Measurements from ENCODE around the gene AEBP1. TPM values are rescaled to one million over a fixed set of nuclear protein-coding genes. Genes with fewer than 3 reads are reported as not detected.

The AEBP1 gene
- total RNA-seq, 4 donors from 2014 or later: 33.9 to 151 (median 89.0) TPM

- 94% methylated on average over 5 of the region's 5 CpGs; no CpG with 5 or more reads in 1 of the 2 donors for WGBS, 2 donors (ENCODE audit: low coverage in 1 of 2)
- Histone ChIP-seq H3K27me3 (no peaks in the 10 kb centered on the region), H3K36me3 (no peaks in the 10 kb centered on the region), H3K9me3 (no peaks in the 10 kb centered on the region), H3K27ac (no peak overlapping the region), H3K4me1 (no peaks in the 10 kb centered on the region), H3K4me3 (no peak overlapping the region)
- intact Hi-C loops (cut with DNase I; ENCODE audit: low total_unique reads): no loop called here
- TF ChIP-seq POLR2AphosphoS5 (IDR thresholded peaks at IDR 0.05): no peak
- no peak for TF ChIP-seq EP300 (IDR thresholded peaks at IDR 0.05; ENCODE audit: low read depth)
- no peak for TF ChIP-seq POLR2A (IDR thresholded peaks at IDR 0.05)
- TF ChIP-seq, protein P1, sequence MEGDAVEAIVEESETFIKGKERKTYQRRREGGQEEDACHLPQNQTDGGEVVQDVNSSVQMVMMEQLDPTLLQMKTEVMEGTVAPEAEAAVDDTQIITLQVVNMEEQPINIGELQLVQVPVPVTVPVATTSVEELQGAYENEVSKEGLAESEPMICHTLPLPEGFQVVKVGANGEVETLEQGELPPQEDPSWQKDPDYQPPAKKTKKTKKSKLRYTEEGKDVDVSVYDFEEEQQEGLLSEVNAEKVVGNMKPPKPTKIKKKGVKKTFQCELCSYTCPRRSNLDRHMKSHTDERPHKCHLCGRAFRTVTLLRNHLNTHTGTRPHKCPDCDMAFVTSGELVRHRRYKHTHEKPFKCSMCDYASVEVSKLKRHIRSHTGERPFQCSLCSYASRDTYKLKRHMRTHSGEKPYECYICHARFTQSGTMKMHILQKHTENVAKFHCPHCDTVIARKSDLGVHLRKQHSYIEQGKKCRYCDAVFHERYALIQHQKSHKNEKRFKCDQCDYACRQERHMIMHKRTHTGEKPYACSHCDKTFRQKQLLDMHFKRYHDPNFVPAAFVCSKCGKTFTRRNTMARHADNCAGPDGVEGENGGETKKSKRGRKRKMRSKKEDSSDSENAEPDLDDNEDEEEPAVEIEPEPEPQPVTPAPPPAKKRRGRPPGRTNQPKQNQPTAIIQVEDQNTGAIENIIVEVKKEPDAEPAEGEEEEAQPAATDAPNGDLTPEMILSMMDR (IDR thresholded peaks at IDR 0.05): no peak
- no peak for DNase-seq
- in situ Hi-C loops (cut with MboI; ENCODE audit: low pct_ligation_motif_present in 1 of 4, low pct_unique_long_range_greater_than_20kb in 1 of 4, low sequenced_read_pairs in 3 of 4): no loop called here
Observed at GRCh38 chr7:44153948-44154335, 49.8 kb downstream of the AEBP1 start.

DNA sequence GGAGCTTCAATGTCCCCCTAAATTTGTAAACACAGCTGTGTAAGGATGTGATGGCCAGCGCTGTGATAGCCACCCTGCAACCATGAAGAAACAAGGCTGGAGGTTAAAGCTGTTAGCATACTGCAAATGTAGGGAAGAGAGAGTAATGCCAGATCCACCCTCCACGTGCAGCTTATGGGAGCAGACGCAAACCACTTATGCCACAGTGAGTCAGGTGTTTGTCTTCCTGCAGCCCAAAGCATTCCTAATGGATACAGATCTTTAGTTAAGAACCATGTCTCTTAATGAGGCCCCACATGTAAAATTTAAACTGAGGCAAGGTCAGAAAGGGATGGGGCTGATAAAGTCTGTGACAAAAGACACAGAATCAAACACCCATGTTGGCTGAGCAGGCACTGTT lies 50.6 kb downstream of the AEBP1 start:
- Histone ChIP-seq H3K9me3 (no peaks in the 10 kb centered on the region), H3K4me1 (no peaks in the 10 kb centered on the region), H3K27me3 (no peaks in the 10 kb centered on the region), H3K4me3 (no peak overlapping the region), H3K36me3 (no peaks in the 10 kb centered on the region), H3K27ac (no peak overlapping the region)
- intact Hi-C loops (cut with DNase I; ENCODE audit: low total_unique reads): no loop called here
- no peak for DNase-seq
- no peak for TF ChIP-seq EP300 (IDR thresholded peaks at IDR 0.05; ENCODE audit: low read depth)
- TF ChIP-seq, protein P1 (IDR thresholded peaks at IDR 0.05): no peak
- no peak for TF ChIP-seq POLR2AphosphoS5 (IDR thresholded peaks at IDR 0.05)
- 65% methylated on average over 3 of the region's 3 CpGs; no CpG with 5 or more reads in 1 of the 2 donors for WGBS, 2 donors (ENCODE audit: low coverage in 1 of 2)
- in situ Hi-C loops (cut with MboI; ENCODE audit: low pct_ligation_motif_present in 1 of 4, low pct_unique_long_range_greater_than_20kb in 1 of 4, low sequenced_read_pairs in 3 of 4): no loop called here

DNA sequence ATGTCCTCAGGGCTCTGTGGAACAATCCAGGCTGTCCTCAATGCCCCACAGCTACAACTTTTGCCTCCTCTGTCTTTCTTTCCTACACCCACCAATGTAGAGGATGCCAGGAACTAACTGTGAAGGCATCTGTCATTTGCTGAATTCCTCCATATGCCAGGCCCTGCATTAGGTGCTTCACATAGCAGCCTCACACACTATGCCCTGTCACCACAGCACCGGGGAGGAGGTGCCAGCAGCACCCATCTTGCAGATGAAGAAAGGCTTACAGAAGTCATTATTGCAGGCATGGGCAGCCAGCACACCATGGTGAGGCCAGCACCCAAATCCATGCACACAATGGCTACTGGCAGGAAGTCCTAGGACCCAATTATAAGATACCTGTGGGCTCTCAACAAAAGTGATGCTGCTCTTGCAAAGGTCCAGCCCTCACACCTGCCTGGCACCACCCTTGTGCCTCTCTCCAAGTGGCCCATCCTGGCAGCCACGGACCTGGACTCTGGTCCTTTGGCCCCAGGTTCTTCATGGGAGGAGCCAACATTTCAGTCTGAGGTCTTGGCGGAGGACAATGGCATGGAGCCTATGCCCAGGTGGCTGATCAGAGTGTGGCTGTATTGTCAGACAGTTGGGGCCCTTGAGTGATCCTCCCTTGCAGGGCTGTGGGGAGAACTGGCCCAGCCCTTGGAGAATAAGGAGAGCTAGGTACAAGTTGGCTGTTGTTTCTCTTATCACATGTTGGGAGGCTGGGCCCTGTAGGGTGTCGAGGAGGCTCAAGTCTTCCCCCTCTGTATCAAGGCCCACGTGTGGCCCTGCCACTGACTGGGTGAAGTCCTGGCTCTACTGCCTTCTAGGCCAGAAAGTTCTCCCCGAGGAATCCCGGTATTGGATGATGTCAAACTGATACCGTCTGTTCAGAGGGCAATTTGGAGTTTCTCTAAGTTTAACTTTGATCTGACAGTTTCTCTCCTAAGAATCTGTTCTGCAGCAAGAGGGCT lies 51.3 kb downstream of the AEBP1 start:
- Histone ChIP-seq H3K36me3 (no peaks in the 10 kb centered on the region), H3K9me3 (no peaks in the 10 kb centered on the region), H3K27ac (no peak overlapping the region), H3K27me3 (no peaks in the 10 kb centered on the region), H3K4me1 (no peaks in the 10 kb centered on the region), H3K4me3 (no peak overlapping the region)
- intact Hi-C loops (cut with DNase I; ENCODE audit: low total_unique reads) (no loop called here), in situ Hi-C loops (cut with MboI; ENCODE audit: low pct_ligation_motif_present in 1 of 4, low pct_unique_long_range_greater_than_20kb in 1 of 4, low sequenced_read_pairs in 3 of 4) (no loop called here)
- TF ChIP-seq, protein P1 (IDR thresholded peaks at IDR 0.05): no peak
- TF ChIP-seq EP300 (IDR thresholded peaks at IDR 0.05; ENCODE audit: low read depth): no peak
- TF ChIP-seq POLR2A (IDR thresholded peaks at IDR 0.05): no peak
- TF ChIP-seq POLR2AphosphoS5 (IDR thresholded peaks at IDR 0.05): no peak
- WGBS, 2 donors (ENCODE audit: low coverage in 1 of 2): 80% methylated on average over 6 of the region's 8 CpGs; no CpG with 5 or more reads in 1 of the 2 donors
- no peak for DNase-seq

DNA sequence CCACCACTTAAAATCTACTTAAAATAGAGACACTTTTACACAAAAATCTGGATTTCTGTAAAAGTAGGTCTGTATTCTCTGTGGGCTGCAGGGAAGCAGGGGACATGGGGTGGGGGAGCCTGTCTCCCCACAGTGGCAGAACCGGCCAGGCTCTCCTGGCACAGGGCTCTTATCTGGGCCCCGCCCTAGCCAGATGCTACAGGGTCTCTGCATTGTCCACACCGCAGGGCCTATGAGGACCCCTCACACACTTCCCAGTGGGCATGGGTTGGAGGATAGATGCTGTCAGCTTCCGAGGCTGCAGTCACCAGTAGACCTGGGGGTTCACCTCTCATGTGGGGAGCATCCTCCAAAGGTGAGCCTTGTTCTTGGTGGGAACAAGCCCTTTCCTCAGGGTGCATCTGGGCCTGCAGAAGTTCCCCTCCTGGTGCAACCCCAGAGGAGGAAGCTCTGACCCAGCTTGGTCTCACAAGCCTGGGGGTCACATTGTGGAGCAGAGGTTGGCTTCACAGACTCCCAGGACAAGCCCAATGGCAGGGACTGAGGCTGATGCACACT lies 52.4 kb downstream of the AEBP1 start:
- no peak for TF ChIP-seq EP300 (IDR thresholded peaks at IDR 0.05; ENCODE audit: low read depth)
- TF ChIP-seq, protein P1 (IDR thresholded peaks at IDR 0.05): no peak
- no peak for TF ChIP-seq POLR2A (IDR thresholded peaks at IDR 0.05)
- no peak for TF ChIP-seq POLR2AphosphoS5 (IDR thresholded peaks at IDR 0.05)
- no peaks in the 10 kb centered on the region for H3K27me3 ChIP-seq
- no peaks in the 10 kb centered on the region for H3K36me3 ChIP-seq
- in situ Hi-C loops (cut with MboI; ENCODE audit: low pct_ligation_motif_present in 1 of 4, low pct_unique_long_range_greater_than_20kb in 1 of 4, low sequenced_read_pairs in 3 of 4) (no loop called here), intact Hi-C loops (cut with DNase I; ENCODE audit: low total_unique reads) (no loop called here)
- no peak overlapping the region for H3K27ac ChIP-seq
- no peak overlapping the region for H3K4me3 ChIP-seq
- WGBS, 2 donors (ENCODE audit: low coverage in 1 of 2): 73% methylated on average over 4 of the region's 4 CpGs; no CpG with 5 or more reads in 1 of the 2 donors
- no peak for DNase-seq
- H3K4me1 ChIP-seq: no peaks in the 10 kb centered on the region
- no peaks in the 10 kb centered on the region for H3K9me3 ChIP-seq
